ENCODE measurements around the gene ALOX5AP. TPM values are rescaled to one million over a fixed set of nuclear protein-coding genes. Genes with fewer than 3 reads are reported as not detected.

Gene ALOX5AP
- total and polyA plus RNA-seq, 10 of the 15 experiments (the other 5 are each of a cell fraction or from before 2014, with no cell fraction given): 45.9 to 426 (median 109) TPM

- no peak overlapping the region for H3K9ac ChIP-seq (ENCODE audit: control insufficient read depth, insufficient read depth, low read length)
Observed at GRCh38 chr13:30711837-30712236, 23.5 kb upstream of the ALOX5AP start.

More at GRCh38 chr13:30711837-30712236, 23.5 kb upstream of the ALOX5AP start:
- in situ Hi-C loops (cut with MboI): no loop called here
- ChIA-PET CTCF (no interaction called here), POLR2A (no interaction called here), SMC1A (ENCODE audit: uncharacterized antibody, unreplicated experiment) (no interaction called here), RAD21 (ENCODE audit: unreplicated experiment) (no interaction called here)
- H3K9me3 ChIP-seq (replicated peaks; ENCODE audit: control insufficient read depth, insufficient read depth, low read length): no peaks in the 10 kb centered on the region
- WGBS (ENCODE audit: insufficient coverage, insufficient replicate concordance, low lambda C conversion rate, missing lambda C conversion rate): 71% methylated on average over 6 of the region's 6 CpGs
- H3K36me3 ChIP-seq (ENCODE audit: control insufficient read depth in 2 of 2, insufficient read depth in 2 of 2, low read length in 1 of 2): no peaks in the 10 kb centered on the region
- no TSS peak for BruUV-seq (replicated peaks)
- no peaks in the 10 kb centered on the region for H3K4me1 ChIP-seq (ENCODE audit: control insufficient read depth, insufficient read depth, low read length)
- intact Hi-C loops (cut with micrococcal nuclease; ENCODE audit: unreplicated experiment): no loop called here
- H3K4me2 ChIP-seq (ENCODE audit: control insufficient read depth, insufficient read depth): no peak overlapping the region
- no peak overlapping the region for H3K4me3 ChIP-seq
- H3K79me2 ChIP-seq (ENCODE audit: control insufficient read depth, insufficient read depth, low read length): no peaks in the 10 kb centered on the region
- FAIRE-seq (no peak), ATAC-seq (no peak), DNase-seq (ENCODE audit: low read depth, low spot score) (no peak)
- H2AFZ ChIP-seq (ENCODE audit: control insufficient read depth, low read depth, low read length): no peak overlapping the region
- no peak for TF ChIP-seq SMAD5 (IDR thresholded peaks at IDR 0.05; ENCODE audit: low read depth)
- TF ChIP-seq PKNOX1 (IDR thresholded peaks at IDR 0.05): no peak
- TF ChIP-seq FOXM1 (IDR thresholded peaks at IDR 0.05; ENCODE audit: low read depth, low read length): no peak
- no peak for TF ChIP-seq SMARCA5 (IDR thresholded peaks at IDR 0.05)
- TF ChIP-seq SIX5 (IDR thresholded peaks at IDR 0.05; ENCODE audit: low read depth, low read length, severe bottlenecking): no peak
- no peak for TF ChIP-seq TBL1XR1 (IDR thresholded peaks at IDR 0.05; ENCODE audit: low read depth, low read length)
- TF ChIP-seq JUND (IDR thresholded peaks at IDR 0.05; ENCODE audit: low read depth, low read length): no peak
- H3K27me3 ChIP-seq (replicated peaks in 1 of 2; ENCODE audit: control insufficient read depth in 2 of 2, insufficient read depth in 2 of 2, low read length in 1 of 2): no peaks in the 10 kb centered on the region
- no peaks in the 10 kb centered on the region for H4K20me1 ChIP-seq (ENCODE audit: control insufficient read depth, insufficient read depth)
- H3K27ac ChIP-seq (ENCODE audit: control insufficient read depth, insufficient read depth): no peak overlapping the region

Measured in GM12878 (cell line).